Stimulated activated CD8-positive, alpha-beta memory T cell treated with anti-CD3 and anti-CD28 coated beads, Interleukin-4, amount 100 ng/mL, for 24 hours (primary cell): ENCODE measurements around the gene ABCB8.
"Not testable (repeated sequence)": the region's sequence is repeated elsewhere in the genome, so short reads cannot be mapped to it uniquely, and the experiment has no call there.

Experiments used
- DNase-seq: peaks from one replicate; pipeline ENCODE4 v3.0.0-alpha.2; 2020; ENCODE audit warnings: low read depth

Gene ABCB8

GRCh38 chr7:151035026-151035717 lies 6.9 kb downstream of the ABCB8 start:
- no peak for DNase-seq

GRCh38 chr7:151035902-151036301 lies 7.7 kb downstream of the ABCB8 start:
- DNase-seq, result no peak

GRCh38 chr7:151038951-151039849 lies 10.9 kb downstream of the ABCB8 start:
- DNase-seq, result peak; percentile 71

- DNase-seq, result no peak
These were observed 11.7 kb downstream of the ABCB8 start for GRCh38 chr7:151039850-151040548.

- no peak for DNase-seq
These were observed 12.5 kb downstream of the ABCB8 start for GRCh38 chr7:151040616-151041375.

- not testable (repeated sequence) for DNase-seq
These were observed 15.2 kb downstream of the ABCB8 start for GRCh38 chr7:151043449-151043848.

GRCh38 chr7:151043959-151044358 lies 15.7 kb downstream of the ABCB8 start:
- no peak for DNase-seq

GRCh38 chr7:151045262-151045661 lies 17.0 kb downstream of the ABCB8 start:
- DNase-seq, result no peak

GRCh38 chr7:151045967-151046366 lies 17.7 kb downstream of the ABCB8 start:
- DNase-seq, result no peak

- DNase-seq, result no peak
These were observed 18.6 kb downstream of the ABCB8 start for GRCh38 chr7:151046603-151047573.

GRCh38 chr7:151047976-151048815 lies 19.9 kb downstream of the ABCB8 start, which contains the start of gene ASIC3:
TSS of gene ASIC3 (plus strand) at chr7:151048531. CDS start at chr7:151048886, 355 bp downstream.
- no peak for DNase-seq

GRCh38 chr7:151048911-151049463 lies 20.7 kb downstream of the ABCB8 start:
- DNase-seq, result no peak

GRCh38 chr7:151051108-151051507 lies 22.9 kb downstream of the ABCB8 start:
- peak; percentile 40 for DNase-seq

GRCh38 chr7:151053096-151053495 lies 24.8 kb downstream of the ABCB8 start:
- no peak for DNase-seq

GRCh38 chr7:151053751-151054150 lies 25.5 kb downstream of the ABCB8 start:
- no peak for DNase-seq

- no peak for DNase-seq
These were observed 28.0 kb downstream of the ABCB8 start for GRCh38 chr7:151056283-151056665.

GRCh38 chr7:151056666-151057505 lies 28.6 kb downstream of the ABCB8 start:
- DNase-seq, result no peak

- no peak for DNase-seq
These were observed 29.3 kb downstream of the ABCB8 start, which contains the start of gene CDK5 for GRCh38 chr7:151057506-151057988. TSS of gene CDK5 (minus strand) at chr7:151057897. CDS start at chr7:151057848, 49 bp downstream.
